Loucy (cell line): ENCODE results near the gene MRLN.

Experiments used
- EZH2phosphoT487 ChIP-seq: fragments of 200-600 bp; IDR thresholded peaks from 2 replicates; pipeline ENCODE4 v1.6.1; 2018; ENCODE audit warnings: antibody characterized with exemption, mild to moderate bottlenecking, moderate library complexity, borderline replicate concordance
- TF ChIP-seq, protein P1 (sequence below): fragments of 200-600 bp; sonication (generic); conservative IDR thresholded peaks from 2 replicates; pipeline ENCODE4 v1.5.1; 2014; ENCODE audit warnings: mild to moderate bottlenecking, antibody characterized with exemption, low read length

DNA sequence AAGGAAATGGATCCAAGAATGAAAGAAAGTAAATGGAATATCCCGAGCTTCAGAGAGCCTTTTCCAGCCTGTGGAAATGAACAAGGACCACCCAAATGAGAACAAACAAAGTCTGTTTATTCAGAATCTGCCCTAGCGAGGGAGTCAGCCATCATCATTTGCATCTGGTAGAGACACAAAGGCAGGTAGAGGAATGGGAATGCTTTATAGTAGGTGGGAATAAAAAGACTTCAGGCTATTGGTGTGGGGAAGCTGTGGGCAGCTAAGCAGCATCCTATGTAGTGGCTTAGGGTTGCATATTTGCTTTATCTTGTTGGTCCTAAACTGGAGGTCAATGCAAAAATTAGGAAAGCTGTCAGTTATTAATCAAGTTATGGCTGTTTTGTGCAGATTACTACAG, 9.2 kb upstream of the MRLN start:
- TF ChIP-seq, protein P1, sequence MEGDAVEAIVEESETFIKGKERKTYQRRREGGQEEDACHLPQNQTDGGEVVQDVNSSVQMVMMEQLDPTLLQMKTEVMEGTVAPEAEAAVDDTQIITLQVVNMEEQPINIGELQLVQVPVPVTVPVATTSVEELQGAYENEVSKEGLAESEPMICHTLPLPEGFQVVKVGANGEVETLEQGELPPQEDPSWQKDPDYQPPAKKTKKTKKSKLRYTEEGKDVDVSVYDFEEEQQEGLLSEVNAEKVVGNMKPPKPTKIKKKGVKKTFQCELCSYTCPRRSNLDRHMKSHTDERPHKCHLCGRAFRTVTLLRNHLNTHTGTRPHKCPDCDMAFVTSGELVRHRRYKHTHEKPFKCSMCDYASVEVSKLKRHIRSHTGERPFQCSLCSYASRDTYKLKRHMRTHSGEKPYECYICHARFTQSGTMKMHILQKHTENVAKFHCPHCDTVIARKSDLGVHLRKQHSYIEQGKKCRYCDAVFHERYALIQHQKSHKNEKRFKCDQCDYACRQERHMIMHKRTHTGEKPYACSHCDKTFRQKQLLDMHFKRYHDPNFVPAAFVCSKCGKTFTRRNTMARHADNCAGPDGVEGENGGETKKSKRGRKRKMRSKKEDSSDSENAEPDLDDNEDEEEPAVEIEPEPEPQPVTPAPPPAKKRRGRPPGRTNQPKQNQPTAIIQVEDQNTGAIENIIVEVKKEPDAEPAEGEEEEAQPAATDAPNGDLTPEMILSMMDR, result no peak
- no peak for TF ChIP-seq EZH2phosphoT487
